Ectodermal cell (in vitro differentiated cells): ENCODE results near the gene PDF.

Source experiments
- H3K27ac ChIP-seq: 2 replicates; pipeline ENCODE4 v1.7.0; 2013; ENCODE audit warnings: mild to moderate bottlenecking, low read depth, low read length; ENCODE audit not compliant: insufficient read depth, poor library complexity, severe bottlenecking
- H3K27me3 ChIP-seq: 2 replicates; pipeline ENCODE4 v1.7.0; 2013; ENCODE audit warnings: mild to moderate bottlenecking, low read length; ENCODE audit not compliant: insufficient read depth, control insufficient read depth, poor library complexity, severe bottlenecking
- H3K36me3 ChIP-seq: one replicate; pipeline ENCODE4 v1.7.0; 2013; ENCODE audit warnings: low read length; ENCODE audit not compliant: control insufficient read depth, insufficient read depth
- H3K4me1 ChIP-seq: one replicate; pipeline ENCODE4 v1.7.0; 2013; ENCODE audit warnings: low read length; ENCODE audit not compliant: control insufficient read depth, insufficient read depth
- H3K4me3 ChIP-seq: 2 replicates; pipeline ENCODE4 v1.7.0; 2013; ENCODE audit warnings: low read depth, low read length, control low read depth; ENCODE audit not compliant: insufficient read depth
- H3K9me3 ChIP-seq: 2 replicates; pipeline ENCODE4 v1.7.0; 2013; ENCODE audit warnings: mild to moderate bottlenecking, low read length, moderate library complexity; ENCODE audit not compliant: control insufficient read depth
- WGBS, 2 experiments: methylation state at CpG; one replicate each; pipeline ENCODE4 v1.1.7; 2013; ENCODE audit warnings: missing lambda C conversion rate in 2 of 2; 5-methylcytosine and 5-hydroxymethylcytosine counted together

The PDF gene

DNA sequence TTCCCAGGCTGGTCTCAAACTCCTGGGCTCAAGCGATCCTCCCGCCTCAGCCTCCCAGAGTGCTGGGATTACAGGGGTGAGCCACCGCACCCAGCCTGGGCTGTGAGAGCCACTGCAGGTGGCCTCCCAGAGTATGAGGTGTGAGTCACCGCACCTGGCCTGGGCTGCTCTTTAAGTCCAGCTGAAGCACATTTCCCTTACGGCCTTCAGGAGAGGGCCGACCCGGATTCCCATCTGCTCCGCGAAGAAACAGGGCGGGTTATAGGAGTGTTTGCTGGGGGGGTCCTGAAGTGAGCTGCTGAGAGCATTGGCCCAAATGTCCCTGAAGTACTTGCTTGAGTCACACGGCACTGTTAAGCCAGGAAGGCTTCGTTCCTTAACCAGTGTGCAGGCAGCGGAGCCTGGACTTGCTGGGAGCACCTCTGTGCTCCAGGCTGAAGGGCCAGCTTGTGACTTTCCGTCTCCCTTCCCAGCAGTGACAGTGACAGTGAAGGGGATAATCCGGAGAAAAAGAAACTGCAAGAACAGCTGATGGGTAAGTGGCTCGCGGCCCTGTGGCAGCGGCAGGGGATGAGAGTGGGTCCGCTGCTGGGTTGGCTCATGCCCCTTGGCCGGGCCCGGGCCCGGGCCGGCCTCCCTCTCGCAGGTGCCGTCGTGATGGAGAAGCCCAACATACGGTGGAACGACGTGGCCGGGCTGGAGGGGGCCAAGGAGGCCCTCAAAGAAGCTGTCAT, 12.0 kb downstream of the PDF start:
- no peak overlapping the region for H3K4me3 ChIP-seq
- peaks cover 60% of the 10 kb centered on the region for H3K36me3 ChIP-seq
- WGBS, 2 experiments = 95 to 96% methylated on average over 30 of the region's 30 CpGs
- H3K27ac ChIP-seq = no peak overlapping the region
- H3K27me3 ChIP-seq = no peaks in the 10 kb centered on the region
- no peaks in the 10 kb centered on the region for H3K9me3 ChIP-seq
- H3K4me1 ChIP-seq = no peaks in the 10 kb centered on the region

DNA sequence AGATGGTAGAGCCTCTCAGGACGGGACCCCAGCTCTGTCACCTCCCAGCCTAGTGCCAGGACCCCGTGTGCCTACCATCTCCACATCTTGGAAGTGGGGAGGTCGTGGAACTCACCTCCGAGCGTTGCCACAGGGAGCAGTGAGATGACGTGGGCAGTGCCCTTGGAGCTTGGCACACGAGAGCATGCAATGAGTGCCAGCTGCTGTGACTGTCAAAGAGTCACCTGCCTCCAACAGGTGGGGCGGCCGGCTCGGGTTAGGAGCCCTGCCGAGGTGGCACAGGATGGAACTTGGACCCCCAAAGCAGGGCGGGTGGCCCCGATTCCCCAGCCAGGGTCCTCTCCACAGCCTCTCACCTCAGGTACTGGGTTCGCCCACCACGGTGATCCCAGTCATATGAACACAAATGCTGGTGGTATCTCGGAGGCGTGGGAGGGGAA, 13.8 kb downstream of the PDF start:
- Histone ChIP-seq H3K27ac (no peak overlapping the region), H3K27me3 (no peaks in the 10 kb centered on the region), H3K36me3 (peaks cover 47% of the 10 kb centered on the region), H3K4me3 (no peak overlapping the region), H3K4me1 (no peaks in the 10 kb centered on the region), H3K9me3 (no peaks in the 10 kb centered on the region)
- 95 to 97% methylated on average over 17 of the region's 17 CpGs for WGBS, 2 experiments

- H3K27ac ChIP-seq = no peak overlapping the region
- 94 to 96% methylated on average over 30 of the region's 30 CpGs for WGBS, 2 experiments
These were observed 14.7 kb downstream of the PDF start for GRCh38 chr16:69315486-69316311.

GRCh38 chr16:69314534-69314933, 15.9 kb downstream of the PDF start:
- no peaks in the 10 kb centered on the region for H3K27me3 ChIP-seq
- H3K9me3 ChIP-seq = no peaks in the 10 kb centered on the region
- H3K4me1 ChIP-seq = no peaks in the 10 kb centered on the region
- H3K36me3 ChIP-seq = peaks cover 30% of the 10 kb centered on the region
- no peak overlapping the region for H3K4me3 ChIP-seq
- no peak overlapping the region for H3K27ac ChIP-seq
- WGBS, 2 experiments = 94 to 95% methylated on average over 11 of the region's 11 CpGs

More at GRCh38 chr16:69315486-69316311, 14.7 kb downstream of the PDF start:
- Histone ChIP-seq H3K9me3 (no peaks in the 10 kb centered on the region), H3K4me3 (no peak overlapping the region), H3K36me3 (peaks cover 39% of the 10 kb centered on the region), H3K27me3 (no peaks in the 10 kb centered on the region), H3K4me1 (no peaks in the 10 kb centered on the region)

- no peaks in the 10 kb centered on the region for H3K27me3 ChIP-seq
- no peaks in the 10 kb centered on the region for H3K4me1 ChIP-seq
- H3K36me3 ChIP-seq = peaks cover 22% of the 10 kb centered on the region
- H3K9me3 ChIP-seq = no peaks in the 10 kb centered on the region
- 94 to 99% methylated on average over 5 of the region's 5 CpGs for WGBS, 2 experiments
- H3K4me3 ChIP-seq = no peak overlapping the region
- no peak overlapping the region for H3K27ac ChIP-seq
These were observed 16.9 kb downstream of the PDF start for GRCh38 chr16:69313469-69313868.

GRCh38 chr16:69311533-69312387, 18.6 kb downstream of the PDF start:
- Histone ChIP-seq H3K27me3 (no peaks in the 10 kb centered on the region), H3K36me3 (peaks cover 12% of the 10 kb centered on the region), H3K27ac (no peak overlapping the region), H3K4me1 (no peaks in the 10 kb centered on the region), H3K4me3 (peak overlapping the region; percentile 69), H3K9me3 (no peaks in the 10 kb centered on the region)
- 3% methylated on average over 59 of the region's 59 CpGs for WGBS, 2 experiments

DNA sequence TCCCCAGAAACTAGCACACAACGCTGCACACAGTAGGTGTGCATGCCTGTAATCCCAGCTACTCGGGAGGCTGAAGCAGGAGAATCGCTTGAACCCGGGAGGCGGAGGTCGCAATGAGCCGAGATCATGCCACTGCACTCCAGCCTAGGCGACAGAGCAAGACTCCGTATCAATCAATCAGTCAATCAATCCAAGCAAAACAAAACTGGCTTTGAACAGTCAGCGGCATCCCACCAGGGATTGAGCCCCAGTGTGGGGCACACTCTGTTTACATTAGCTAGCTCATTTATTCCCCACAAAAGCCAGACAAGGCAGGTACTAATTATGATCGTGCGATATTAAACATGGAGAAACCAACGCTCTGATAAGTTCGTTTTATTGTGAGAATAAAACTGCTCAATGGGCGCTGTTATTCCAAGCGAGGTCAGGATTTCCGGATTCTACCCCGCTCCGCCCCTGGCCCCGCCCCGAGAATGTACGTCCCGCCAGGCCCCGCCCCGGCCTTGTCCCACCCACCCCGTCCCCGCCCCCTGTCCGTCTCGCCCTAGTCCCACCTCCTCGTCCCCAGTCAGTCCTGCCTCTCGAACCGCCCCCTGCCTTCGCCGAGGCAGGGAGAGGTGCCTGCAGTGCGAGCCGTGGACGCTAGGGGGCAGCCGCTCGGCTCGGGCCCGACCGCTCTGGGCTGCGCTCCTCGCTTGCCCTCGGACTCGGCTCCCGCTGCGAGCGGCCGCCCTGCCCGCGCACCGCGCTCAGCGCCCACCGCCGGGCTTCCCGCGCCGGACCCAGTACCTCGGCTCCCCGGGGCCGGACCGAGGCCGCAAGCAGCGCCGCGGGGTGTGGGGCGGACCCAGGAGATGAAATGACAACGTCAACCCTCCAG, 19.5 kb downstream of the PDF start, which contains the start of gene VPS4A:
Gene VPS4A, plus strand, starts transcription at position 698 of the 880 bp plus-strand sequence. Its CDS starts 162 bp downstream, at position 860.
- Histone ChIP-seq H3K27me3 (no peaks in the 10 kb centered on the region), H3K4me3 (peak within 1 kb of the TSS; percentile 69), H3K4me1 (no peaks in the 10 kb centered on the region), H3K9me3 (no peaks in the 10 kb centered on the region), H3K27ac (peak within 1 kb of the TSS; percentile 9), H3K36me3 (peaks cover 3% of the 10 kb centered on the region)
- 11% methylated on average over 69 to 70 of the region's 70 CpGs for WGBS, 2 experiments

- no peak overlapping the region for H3K27ac ChIP-seq
- no peaks in the 10 kb centered on the region for H3K27me3 ChIP-seq
- H3K4me3 ChIP-seq = no peak overlapping the region
- WGBS, 2 experiments = 91 to 92% methylated on average over 12 of the region's 12 CpGs
- no peaks in the 10 kb centered on the region for H3K36me3 ChIP-seq
- no peaks in the 10 kb centered on the region for H3K4me1 ChIP-seq
- no peaks in the 10 kb centered on the region for H3K9me3 ChIP-seq
These were observed 21.1 kb downstream of the PDF start for GRCh38 chr16:69309316-69309715.

- H3K4me1 ChIP-seq = no peaks in the 10 kb centered on the region
- WGBS, 2 experiments = 92 to 94% methylated on average over 2 of the region's 2 CpGs
- H3K9me3 ChIP-seq = no peaks in the 10 kb centered on the region
- H3K27ac ChIP-seq = no peak overlapping the region
- no peaks in the 10 kb centered on the region for H3K36me3 ChIP-seq
- H3K27me3 ChIP-seq = no peaks in the 10 kb centered on the region
- no peak overlapping the region for H3K4me3 ChIP-seq
These were observed 22.5 kb downstream of the PDF start for GRCh38 chr16:69307856-69308255.
